Muscle layer of duodenum (tissue), 2 donors: ENCODE data around the gene EXD2.
"Not testable (repeated sequence)": the region's sequence is repeated elsewhere in the genome, so short reads cannot be mapped to it uniquely, and the experiment has no call there.

Source experiments
- H3K27ac ChIP-seq: one replicate; pipeline ENCODE4 v1.7.0; 2013; ENCODE audit warnings: mild to moderate bottlenecking, low read length
- H3K27me3 ChIP-seq: one replicate; pipeline ENCODE4 v1.7.0; 2013; ENCODE audit warnings: low read depth, mild to moderate bottlenecking, control low read depth, low read length
- H3K36me3 ChIP-seq, 2 donors: one replicate each; pipeline ENCODE4 v1.7.0; 2013; ENCODE audit warnings: low read length in 2 of 2, control low read depth in 1 of 2, mild to moderate bottlenecking in 1 of 2; ENCODE audit not compliant: insufficient read depth in 2 of 2, control insufficient read depth in 1 of 2
- H3K4me1 ChIP-seq, 2 donors: one replicate each; pipeline ENCODE4 v1.7.0; 2013; ENCODE audit warnings: low read length in 2 of 2, mild to moderate bottlenecking in 2 of 2, control low read depth in 1 of 2, moderate library complexity in 1 of 2; ENCODE audit not compliant: insufficient read depth in 2 of 2, control insufficient read depth in 1 of 2
- H3K4me3 ChIP-seq, 2 donors: one replicate each; pipeline ENCODE4 v1.7.0; 2013; ENCODE audit warnings: low read length in 2 of 2, low read depth in 1 of 2, mild to moderate bottlenecking in 1 of 2
- H3K9me3 ChIP-seq, 2 donors: one replicate each; pipeline ENCODE4 v1.7.0; 2013; ENCODE audit warnings: low read length in 2 of 2, control low read depth in 1 of 2, mild to moderate bottlenecking in 1 of 2; ENCODE audit not compliant: control insufficient read depth in 1 of 2
- donor health status: healthy.

Gene EXD2

DNA sequence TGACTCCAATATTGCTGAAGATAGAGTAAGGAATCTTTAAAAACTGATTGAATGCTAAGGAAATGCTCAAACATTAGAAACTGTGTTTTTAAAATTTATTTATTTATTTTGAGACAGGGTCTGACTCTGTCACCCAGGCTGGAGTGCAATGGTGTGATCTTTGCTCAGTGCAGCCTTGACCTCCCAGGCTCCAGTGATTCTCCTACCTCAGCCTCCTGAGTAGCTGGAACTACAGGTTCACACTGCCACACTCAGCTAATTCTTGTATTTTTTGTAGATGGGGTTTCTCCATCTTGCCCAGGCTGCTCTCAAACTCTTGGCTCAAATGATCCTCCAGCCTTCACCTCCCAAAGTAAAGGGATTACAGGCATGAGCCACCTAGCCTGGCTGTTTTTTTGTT is 35.1 kb upstream of the EXD2 start:
- H3K27ac ChIP-seq, result no peak overlapping the region
- no peaks in the 10 kb centered on the region for H3K9me3 ChIP-seq
- H3K4me1 ChIP-seq, result peaks cover 0 to under 1% of the 10 kb centered on the region in 2 donors
- H3K36me3 ChIP-seq, result no peaks in the 10 kb centered on the region
- H3K4me3 ChIP-seq, result no peak overlapping the region
- no peaks in the 10 kb centered on the region for H3K27me3 ChIP-seq

DNA sequence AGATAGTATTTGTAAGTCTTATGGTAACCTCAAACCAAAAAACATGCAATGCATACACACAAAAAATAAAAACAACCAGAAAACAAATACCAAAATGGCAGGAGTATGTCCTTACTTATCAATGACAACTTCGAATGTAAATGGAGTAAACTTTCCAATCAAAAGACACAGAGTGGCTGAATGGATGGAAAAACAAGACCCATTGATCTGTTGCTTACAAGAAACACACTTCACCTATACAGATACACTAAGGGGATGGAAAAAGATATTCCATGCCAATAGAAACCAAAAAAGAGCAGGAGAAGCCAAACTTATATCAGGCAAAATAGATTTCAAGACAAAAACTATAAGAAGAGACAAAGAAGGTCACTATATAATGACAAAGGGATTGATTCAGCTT is 29.7 kb upstream of the EXD2 start:
- H3K27me3 ChIP-seq, result no peaks in the 10 kb centered on the region

DNA sequence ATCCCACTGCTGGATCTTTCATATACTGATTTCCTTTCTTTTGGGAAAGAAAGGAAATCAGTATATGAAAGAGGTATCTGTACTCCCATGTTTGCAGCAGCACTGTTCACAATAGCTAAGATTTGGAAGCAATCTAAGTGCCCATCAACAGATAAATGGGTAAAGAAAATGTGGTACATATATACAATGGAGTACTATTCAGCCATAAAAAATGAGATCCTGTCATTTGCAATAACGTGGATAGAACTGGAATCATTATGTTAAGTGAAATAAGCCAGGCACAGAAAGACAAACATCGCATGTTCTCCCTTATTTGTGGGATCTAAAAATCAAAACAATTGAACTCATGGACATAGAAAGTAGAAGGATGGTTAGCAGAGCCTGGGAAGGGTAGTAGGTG is 25.5 kb upstream of the EXD2 start:
- not testable (repeated sequence) for H3K4me1 ChIP-seq, H3K4me3 ChIP-seq, H3K27ac ChIP-seq, H3K27me3 ChIP-seq, H3K9me3 ChIP-seq, H3K36me3 ChIP-seq

More for the DNA sequence above, 29.7 kb upstream of the EXD2 start:
- no peaks in the 10 kb centered on the region for H3K4me1 ChIP-seq
- H3K27ac ChIP-seq, result no peak overlapping the region
- H3K36me3 ChIP-seq, result no peaks in the 10 kb centered on the region
- no peak overlapping the region for H3K4me3 ChIP-seq
- H3K9me3 ChIP-seq, result peaks cover 0 to 2% of the 10 kb centered on the region in 2 donors

DNA sequence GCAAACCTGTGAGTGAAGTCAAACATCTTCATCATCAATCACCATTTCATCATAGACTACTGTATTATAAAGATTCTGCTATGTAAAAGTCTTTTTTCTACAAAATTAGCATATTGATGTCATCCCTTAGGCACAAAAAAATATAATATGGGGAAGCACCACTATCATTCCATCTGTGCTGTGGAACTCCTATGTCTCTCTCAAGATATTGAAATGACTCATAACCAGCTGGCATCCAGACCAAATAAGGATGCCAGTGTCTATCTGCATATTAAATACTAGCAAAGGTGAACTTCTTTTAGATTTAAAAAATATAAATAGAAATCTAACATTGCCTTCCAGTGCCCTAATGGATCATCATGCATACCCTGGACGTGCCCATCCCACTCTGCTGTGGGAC is 20.5 kb upstream of the EXD2 start:
- no peak overlapping the region for H3K27ac ChIP-seq
- H3K9me3 ChIP-seq, result no peaks in the 10 kb centered on the region
- H3K36me3 ChIP-seq, result no peaks in the 10 kb centered on the region
- no peak overlapping the region for H3K4me3 ChIP-seq
- no peaks in the 10 kb centered on the region for H3K27me3 ChIP-seq
- H3K4me1 ChIP-seq, result no peaks in the 10 kb centered on the region

DNA sequence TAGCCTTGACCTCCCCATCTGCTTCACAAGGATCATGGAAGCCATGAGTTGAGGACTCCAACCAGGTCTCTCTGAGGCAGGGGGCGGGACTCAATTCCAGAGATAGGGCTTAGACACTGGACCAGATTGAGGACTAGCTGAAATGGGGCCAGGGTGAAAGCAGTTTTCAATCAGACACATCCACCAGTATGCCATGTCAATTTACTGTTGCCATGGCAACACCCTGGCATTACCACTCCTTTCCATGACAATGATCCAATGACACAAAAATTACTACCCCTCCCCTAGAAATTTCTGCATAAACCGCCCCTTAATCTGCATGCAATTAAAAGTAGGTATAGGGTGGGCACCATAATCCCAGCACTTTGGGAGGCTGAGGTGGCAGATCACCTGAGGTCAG is 19.7 kb upstream of the EXD2 start:
- Histone ChIP-seq H3K4me1 (no peaks in the 10 kb centered on the region), H3K27me3 (no peaks in the 10 kb centered on the region), H3K36me3 (no peaks in the 10 kb centered on the region), H3K9me3 (no peaks in the 10 kb centered on the region), H3K27ac (no peak overlapping the region), H3K4me3 (no peak overlapping the region)

DNA sequence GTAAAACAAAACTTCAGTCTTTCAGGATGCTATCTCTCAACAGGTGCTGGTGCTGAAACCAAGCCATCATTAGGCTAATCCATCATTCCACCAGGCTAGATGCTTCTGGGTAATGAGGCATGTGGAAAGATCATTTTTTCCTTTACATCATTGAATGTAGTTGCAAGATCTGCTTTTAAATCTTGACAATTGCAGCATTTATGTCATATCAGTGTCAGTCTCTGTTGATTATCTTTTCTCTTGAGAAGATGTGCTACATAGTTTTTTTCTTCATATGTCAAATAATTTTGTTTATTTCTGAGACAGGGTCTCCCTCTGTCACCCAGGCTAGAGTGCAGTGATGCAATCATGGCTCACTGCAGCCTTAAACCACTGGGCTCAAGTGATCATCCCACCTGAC is 16.2 kb upstream of the EXD2 start:
- H3K4me1 ChIP-seq, result no peaks in the 10 kb centered on the region
- no peak overlapping the region for H3K4me3 ChIP-seq
- H3K27ac ChIP-seq, result no peak overlapping the region
- no peaks in the 10 kb centered on the region for H3K36me3 ChIP-seq
- H3K27me3 ChIP-seq, result no peaks in the 10 kb centered on the region
- no peaks in the 10 kb centered on the region for H3K9me3 ChIP-seq

DNA sequence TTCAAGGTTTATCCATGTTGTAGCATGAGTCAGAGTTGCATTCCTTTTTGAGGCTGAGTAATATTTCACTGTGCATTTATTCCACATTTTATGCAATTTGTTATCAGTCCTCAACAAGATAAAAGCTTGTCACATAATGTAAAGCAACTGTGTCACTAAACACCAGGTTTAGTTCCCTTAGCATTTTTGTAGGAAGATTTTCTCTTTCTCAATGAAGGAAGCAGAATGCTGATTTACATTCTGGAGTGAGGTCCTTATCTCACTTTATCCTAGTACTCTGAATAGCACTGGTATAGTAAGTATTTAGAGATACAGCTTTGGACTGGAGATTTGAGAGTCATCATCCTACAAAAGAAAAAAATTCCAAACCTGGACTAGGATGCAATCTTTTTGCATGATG is 9.8 kb upstream of the EXD2 start:
- Histone ChIP-seq H3K9me3 (no peaks in the 10 kb centered on the region), H3K27me3 (no peaks in the 10 kb centered on the region), H3K27ac (no peak overlapping the region), H3K4me1 (no peaks in the 10 kb centered on the region), H3K36me3 (no peaks in the 10 kb centered on the region), H3K4me3 (no peak overlapping the region)

DNA sequence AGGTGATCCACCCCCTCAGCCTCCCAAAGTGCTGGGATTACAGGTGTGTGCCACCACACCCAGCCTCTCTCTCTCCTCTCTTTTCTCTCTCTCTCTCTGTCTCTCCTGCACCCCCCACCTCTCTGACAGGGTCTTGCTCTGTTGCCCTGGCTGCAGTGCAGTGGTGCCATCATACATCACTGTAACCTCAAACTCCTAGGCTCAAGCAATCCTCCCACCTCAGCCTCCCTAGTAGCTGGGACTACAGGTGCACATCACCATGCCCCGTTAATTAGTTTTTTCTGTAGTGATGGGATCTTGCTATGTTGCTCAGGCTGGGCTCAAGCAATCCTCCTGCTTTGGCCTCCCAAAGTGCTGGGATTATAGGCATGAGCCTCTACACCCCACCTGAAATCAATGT is 8.7 kb upstream of the EXD2 start:
- not testable (repeated sequence) for H3K4me3 ChIP-seq, H3K27ac ChIP-seq, H3K27me3 ChIP-seq, H3K36me3 ChIP-seq, H3K4me1 ChIP-seq, H3K9me3 ChIP-seq

DNA sequence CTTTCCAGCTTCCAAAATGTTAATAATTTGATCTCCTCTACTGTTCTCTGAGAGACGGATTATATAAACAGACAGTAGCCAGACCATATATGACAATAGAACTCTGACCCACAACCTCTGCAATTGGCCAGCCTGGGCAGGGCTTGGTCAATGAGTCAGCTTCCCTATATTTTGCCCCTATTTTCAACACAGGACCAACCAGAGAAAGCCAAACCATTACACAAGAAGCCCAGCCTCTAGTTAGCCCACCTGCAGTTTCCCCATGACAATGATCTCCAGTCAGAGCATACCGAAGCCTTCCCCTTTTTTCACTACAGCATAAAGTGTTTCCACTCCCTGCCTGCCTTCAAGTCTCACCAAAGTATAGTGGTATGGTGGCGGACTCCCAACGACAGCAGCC is 7.6 kb upstream of the EXD2 start:
- Histone ChIP-seq H3K9me3 (no peaks in the 10 kb centered on the region), H3K27ac (no peak overlapping the region), H3K4me1 (no peaks in the 10 kb centered on the region), H3K27me3 (no peaks in the 10 kb centered on the region), H3K4me3 (no peak overlapping the region), H3K36me3 (no peaks in the 10 kb centered on the region)

DNA sequence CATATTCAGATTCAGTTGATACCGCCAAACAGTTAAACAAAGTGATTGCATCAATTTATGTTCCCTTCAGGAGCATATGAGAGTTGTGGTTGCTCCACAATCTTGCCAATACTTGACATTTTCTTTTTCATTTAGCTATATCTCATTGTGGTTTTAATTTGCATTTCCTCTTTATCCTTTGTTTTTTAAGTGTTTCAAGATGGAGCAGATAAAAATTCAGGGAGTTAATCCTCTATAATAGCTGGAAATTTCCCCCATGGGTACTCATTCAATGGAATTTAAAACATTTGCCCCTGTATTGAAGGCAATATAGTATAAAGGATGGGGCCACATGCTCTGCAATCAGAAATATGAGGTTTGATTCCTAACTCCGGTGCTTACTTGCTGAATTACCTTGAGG is 1.1 kb upstream of the EXD2 start:
- Histone ChIP-seq H3K27me3 (no peaks in the 10 kb centered on the region), H3K27ac (no peak overlapping the region), H3K9me3 (no peaks in the 10 kb centered on the region), H3K4me1 (peaks cover 0 to 8% of the 10 kb centered on the region in 2 donors), H3K36me3 (no peaks in the 10 kb centered on the region), H3K4me3 (no peak overlapping the region)

DNA sequence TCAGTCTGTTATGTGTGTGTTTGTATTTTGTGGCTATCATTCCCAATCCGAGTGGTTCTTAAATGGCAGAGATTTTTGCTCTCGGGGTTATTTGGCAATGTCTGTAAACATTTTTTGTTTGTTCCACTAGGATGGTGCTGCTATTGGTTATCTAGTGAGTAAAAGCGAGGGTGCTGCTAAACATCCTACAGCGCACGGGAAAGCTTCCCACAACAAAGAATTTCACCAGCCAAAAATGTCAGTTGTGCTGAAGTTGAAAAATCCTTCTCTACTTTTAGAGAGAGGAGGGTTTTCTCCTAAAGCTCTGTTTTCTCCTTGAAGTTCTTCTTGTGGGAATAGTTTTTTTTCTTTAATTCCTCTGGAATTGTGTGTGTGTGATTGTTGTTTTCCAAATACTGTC is 2.4 kb downstream of the EXD2 start:
- H3K9me3 ChIP-seq, result no peaks in the 10 kb centered on the region
- H3K4me3 ChIP-seq, result no peak overlapping the region
- no peaks in the 10 kb centered on the region for H3K36me3 ChIP-seq
- H3K4me1 ChIP-seq, result peaks cover 0 to 8% of the 10 kb centered on the region in 2 donors
- no peaks in the 10 kb centered on the region for H3K27me3 ChIP-seq
- no peak overlapping the region for H3K27ac ChIP-seq

DNA sequence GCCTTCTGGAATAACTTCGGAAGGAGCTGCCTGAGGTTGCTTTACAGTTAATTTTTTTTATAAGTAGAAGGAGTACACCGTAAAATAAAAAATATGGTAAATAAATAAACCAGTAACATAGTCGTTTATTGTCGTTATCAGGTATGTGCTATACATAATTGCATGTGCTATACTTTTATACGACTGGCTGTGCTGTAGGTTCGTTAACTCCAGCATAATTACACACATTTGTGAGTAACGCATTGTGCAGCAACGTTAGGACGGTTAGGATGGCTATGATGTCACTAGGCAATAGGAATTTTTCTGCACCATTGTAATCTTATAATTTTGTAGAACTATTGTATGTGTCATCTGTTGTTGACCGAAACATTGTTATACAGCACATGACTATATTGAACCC is 8.5 kb downstream of the EXD2 start:
- H3K27me3 ChIP-seq, result no peaks in the 10 kb centered on the region
- no peak overlapping the region for H3K4me3 ChIP-seq
- no peaks in the 10 kb centered on the region for H3K9me3 ChIP-seq
- no peaks in the 10 kb centered on the region for H3K36me3 ChIP-seq
- no peak overlapping the region for H3K27ac ChIP-seq
- H3K4me1 ChIP-seq, result no peaks in the 10 kb centered on the region
